Lung microvascular endothelial cell (primary cell): ENCODE results near the gene ARHGEF10L. TPM values are rescaled to one million over a fixed set of nuclear protein-coding genes. Genes with fewer than 3 reads are reported as not detected.
"Not testable (repeated sequence)": the region's sequence is repeated elsewhere in the genome, so short reads cannot be mapped to it uniquely, and the experiment has no call there.

ENCODE experiments used
- DNase-seq, 2 donors: peaks; one replicate each; pipeline versions ENCODE4 v3.0.0 to v3.0.0-alpha.2; 2010; ENCODE audit warnings: low read depth in 2 of 2
- total RNA-seq: library from RNA; depleted of rRNA; stranded (reverse); fragments of >200 nt; gene quantifications from 2 replicates; pipeline ENCODE4 v1.2.1, GENCODE V29; 2014

ARHGEF10L gene
- total RNA-seq, result 0.20 and 0.65 TPM in 2 replicates

- no peak for DNase-seq
Measured at GRCh38 chr1:17539477-17540254, at the start of gene ARHGEF10L. ARHGEF10L (plus strand) TSS chr1:17539698; CDS start chr1:17580596, 40,898 bp downstream.

GRCh38 chr1:17489768-17490417 lies 49.6 kb upstream of the ARHGEF10L start:
- DNase-seq, result not testable (repeated sequence)

GRCh38 chr1:17490667-17491066 lies 48.8 kb upstream of the ARHGEF10L start:
- DNase-seq, result not testable (repeated sequence)

- DNase-seq, result peak; percentile 47 to 56
Measured at GRCh38 chr1:17494114-17494729, 45.3 kb upstream of the ARHGEF10L start.

GRCh38 chr1:17496419-17496818 lies 43.1 kb upstream of the ARHGEF10L start:
- DNase-seq, result no peak

- DNase-seq, result no peak
Measured at GRCh38 chr1:17498214-17498613, 41.3 kb upstream of the ARHGEF10L start.

- DNase-seq, result peak; percentile 65 to 67
Measured at GRCh38 chr1:17502326-17502778, 37.1 kb upstream of the ARHGEF10L start.

- DNase-seq, result no peak
Measured at GRCh38 chr1:17503146-17503545, 36.4 kb upstream of the ARHGEF10L start.

- DNase-seq, result not testable (repeated sequence)
Measured at GRCh38 chr1:17507200-17507599, 32.3 kb upstream of the ARHGEF10L start.

- no peak for DNase-seq
Measured at GRCh38 chr1:17507915-17508314, 31.6 kb upstream of the ARHGEF10L start.

GRCh38 chr1:17509363-17509762 lies 30.1 kb upstream of the ARHGEF10L start:
- no peak for DNase-seq

GRCh38 chr1:17510138-17510537 lies 29.4 kb upstream of the ARHGEF10L start:
- DNase-seq, result no peak

GRCh38 chr1:17511188-17511587 lies 28.3 kb upstream of the ARHGEF10L start:
- no peak for DNase-seq

GRCh38 chr1:17513131-17513530 lies 26.4 kb upstream of the ARHGEF10L start:
- DNase-seq, result no peak

GRCh38 chr1:17514776-17515175 lies 24.7 kb upstream of the ARHGEF10L start:
- DNase-seq, result no peak

GRCh38 chr1:17515902-17516301 lies 23.6 kb upstream of the ARHGEF10L start:
- DNase-seq, result no peak

GRCh38 chr1:17516303-17517214 lies 22.9 kb upstream of the ARHGEF10L start:
- no peak for DNase-seq

GRCh38 chr1:17520041-17520440 lies 19.5 kb upstream of the ARHGEF10L start:
- no peak for DNase-seq

- no peak for DNase-seq
Measured at GRCh38 chr1:17520473-17521319, 18.8 kb upstream of the ARHGEF10L start.

GRCh38 chr1:17521946-17522612 lies 17.4 kb upstream of the ARHGEF10L start:
- DNase-seq, result no peak
